ENCODE measurements around the gene MBD5.

Gene MBD5

GRCh38 chr2:148487439-148487838 is 466.5 kb downstream of the MBD5 start:
- DNase-seq = no peak

GRCh38 chr2:148490840-148491439 is 470.0 kb downstream of the MBD5 start:
- no peak for DNase-seq

GRCh38 chr2:148493822-148494563 is 473.1 kb downstream of the MBD5 start:
- DNase-seq = no peak

GRCh38 chr2:148495586-148495985 is 474.7 kb downstream of the MBD5 start:
- no peak for DNase-seq

- DNase-seq = no peak
Measured at GRCh38 chr2:148501545-148501944, 480.7 kb downstream of the MBD5 start.

- DNase-seq = no peak
Measured at GRCh38 chr2:148503516-148503915, 482.6 kb downstream of the MBD5 start.

- DNase-seq = no peak
Measured at GRCh38 chr2:148507970-148508369, 487.1 kb downstream of the MBD5 start.

- no peak for DNase-seq
Measured at GRCh38 chr2:148508878-148509287, 488.0 kb downstream of the MBD5 start.

GRCh38 chr2:148509288-148509902 is 488.5 kb downstream of the MBD5 start:
- DNase-seq = no peak

- DNase-seq = no peak
Measured at GRCh38 chr2:148511883-148512282, 491.0 kb downstream of the MBD5 start.

GRCh38 chr2:148512501-148512900 is 491.6 kb downstream of the MBD5 start:
- DNase-seq = no peak

- DNase-seq = no peak
Measured at GRCh38 chr2:148513427-148513826, 492.5 kb downstream of the MBD5 start.

- DNase-seq = no peak
Measured at GRCh38 chr2:148515120-148515519, 494.2 kb downstream of the MBD5 start.

- DNase-seq = no peak
Measured at GRCh38 chr2:148515976-148516375, 495.1 kb downstream of the MBD5 start.

GRCh38 chr2:148517296-148517695 is 496.4 kb downstream of the MBD5 start:
- no peak for DNase-seq

GRCh38 chr2:148517822-148518221 is 496.9 kb downstream of the MBD5 start:
- DNase-seq = no peak

- DNase-seq = no peak
Measured at GRCh38 chr2:148519013-148519412, 498.1 kb downstream of the MBD5 start.

- DNase-seq = no peak
Measured at GRCh38 chr2:148521181-148521580, 500.3 kb downstream of the MBD5 start.

- DNase-seq = no peak
Measured at GRCh38 chr2:148523315-148523714, 502.4 kb downstream of the MBD5 start.

GRCh38 chr2:148524519-148524919 is 503.6 kb downstream of the MBD5 start:
- no peak for DNase-seq

GRCh38 chr2:148525130-148525529 is 504.2 kb downstream of the MBD5 start:
- no peak for DNase-seq

- no peak for DNase-seq
Measured at GRCh38 chr2:148526509-148527346, 505.8 kb downstream of the MBD5 start.

All from NCI-H187 (cell line).